HEK293 (cell line): Measurements from ENCODE around the gene C1QTNF4.
"Not testable (repeated sequence)": the region's sequence is repeated elsewhere in the genome, so short reads cannot be mapped to it uniquely, and the experiment has no call there.

Source experiments
- CTCF ChIA-PET: fragments of 350-600 bp; formaldehyde crosslinking; extraction: SDS; loops from one replicate; lab custom pipeline; 2021; ENCODE audit warnings: antibody characterized with exemption; lab: Yijun Ruan, JAX
- POLR2A ChIA-PET: fragments of 300-600 bp; formaldehyde crosslinking; extraction: SDS; loops from one replicate; lab custom pipeline; 2020; ENCODE audit warnings: antibody characterized with exemption, inconsistent platforms; lab: Yijun Ruan, JAX
- H3K27ac ChIP-seq: fragments of 200-500 bp; sonication (Bioruptor generic); 2 replicates; pipeline ENCODE4 v1.5.1; 2014; ENCODE audit warnings: low read depth, low read length, control low read depth, inconsistent platforms; ENCODE audit errors: extremely low read depth
- H3K36me3 ChIP-seq, 2 experiments: fragments of 200-500 bp in 1 of 2; sonication (Bioruptor generic) in 1 of 2; 1 replicate in 1 of 2; 2 replicates in 1 of 2; pipeline ENCODE4 v1.5.1; 2014 to 2017; ENCODE audit warnings: inconsistent platforms in 2 of 2, low read length in 2 of 2; ENCODE audit not compliant: control insufficient read depth in 2 of 2, insufficient read depth in 1 of 2
- H3K4me1 ChIP-seq: fragments of 200-500 bp; sonication (Bioruptor generic); 2 replicates; pipeline ENCODE4 v1.5.1; 2014; ENCODE audit warnings: mild to moderate bottlenecking, low read length, inconsistent platforms; ENCODE audit not compliant: control insufficient read depth, insufficient read depth
- H3K4me3 ChIP-seq: 2 replicates; pipeline ENCODE4 v1.5.1; 2011; ENCODE audit warnings: low read depth, mild to moderate bottlenecking, control low read depth, low read length, moderate library complexity
- H3K9me3 ChIP-seq: fragments of 200-500 bp; sonication (Bioruptor generic); 2 replicates; pipeline ENCODE4 v1.5.1; 2014; ENCODE audit warnings: low read depth, low read length, inconsistent platforms; ENCODE audit not compliant: control insufficient read depth, insufficient read depth
- WT1 ChIP-seq: fragments of 450-650 bp; formaldehyde crosslinking; IDR thresholded peaks from 2 replicates; pipeline ENCODE4 v1.5.1; 2016; ENCODE audit warnings: missing biosample characterization, missing genetic modification characterization
- YY2 ChIP-seq: fragments of 450-650 bp; formaldehyde crosslinking; IDR thresholded peaks from 2 replicates; pipeline ENCODE4 v1.5.1; 2016; ENCODE audit warnings: missing biosample characterization, missing genetic modification characterization
- ZBTB48 ChIP-seq: fragments of 450-650 bp; formaldehyde crosslinking; IDR thresholded peaks from 2 replicates; pipeline ENCODE4 v1.5.1; 2016; ENCODE audit warnings: missing biosample characterization, missing genetic modification characterization
- ZNF121 ChIP-seq: fragments of 450-650 bp; formaldehyde crosslinking; IDR thresholded peaks from 2 replicates; pipeline ENCODE4 v1.5.1; 2016; ENCODE audit warnings: missing biosample characterization, missing genetic modification characterization
- ZNF174 ChIP-seq: fragments of 450-650 bp; formaldehyde crosslinking; IDR thresholded peaks from 2 replicates; pipeline ENCODE4 v1.5.0; 2017; ENCODE audit warnings: missing biosample characterization, mild to moderate bottlenecking, missing genetic modification characterization
- ZNF248 ChIP-seq: fragments of 450-650 bp; formaldehyde crosslinking; IDR thresholded peaks from 2 replicates; pipeline ENCODE4 v1.5.1; 2017; ENCODE audit warnings: missing biosample characterization, missing genetic modification characterization
- ZNF501 ChIP-seq: fragments of 450-650 bp; formaldehyde crosslinking; IDR thresholded peaks from 2 replicates; pipeline ENCODE4 v1.5.1; 2016; ENCODE audit warnings: missing biosample characterization, missing genetic modification characterization
- ZNF596 ChIP-seq: fragments of 450-650 bp; IDR thresholded peaks from 2 replicates; pipeline ENCODE4 v1.5.0; 2018; ENCODE audit warnings: missing biosample characterization, mild to moderate bottlenecking, missing genetic modification characterization, moderate library complexity
- ZNF600 ChIP-seq: fragments of 450-650 bp; formaldehyde crosslinking; IDR thresholded peaks from 2 replicates; pipeline ENCODE4 v1.5.1; 2016; ENCODE audit warnings: missing biosample characterization, missing genetic modification characterization
- TF ChIP-seq, protein P1 (sequence below): fragments of 450-650 bp; formaldehyde crosslinking; IDR thresholded peaks from 2 replicates; pipeline ENCODE4 v1.5.1; 2016; ENCODE audit warnings: missing biosample characterization, missing genetic modification characterization
- TF ChIP-seq, protein P2 (sequence below): fragments of 450-650 bp; formaldehyde crosslinking; IDR thresholded peaks from 2 replicates; pipeline ENCODE4 v1.5.1; 2016; ENCODE audit warnings: missing biosample characterization, missing genetic modification characterization
- TF ChIP-seq, protein P3 (sequence below): fragments of 450-650 bp; formaldehyde crosslinking; IDR thresholded peaks from 2 replicates; pipeline ENCODE4 v1.5.1; 2016; ENCODE audit warnings: missing biosample characterization, missing genetic modification characterization

The C1QTNF4 gene

GRCh38 chr11:47564933-47565339 lies 29.3 kb downstream of the C1QTNF4 start (continued):
- TF ChIP-seq YY2 (tag by site-specific recombination) (no peak), ZNF248 (no peak), ZNF501 (tag by site-specific recombination) (no peak)
- TF ChIP-seq, protein P1, sequence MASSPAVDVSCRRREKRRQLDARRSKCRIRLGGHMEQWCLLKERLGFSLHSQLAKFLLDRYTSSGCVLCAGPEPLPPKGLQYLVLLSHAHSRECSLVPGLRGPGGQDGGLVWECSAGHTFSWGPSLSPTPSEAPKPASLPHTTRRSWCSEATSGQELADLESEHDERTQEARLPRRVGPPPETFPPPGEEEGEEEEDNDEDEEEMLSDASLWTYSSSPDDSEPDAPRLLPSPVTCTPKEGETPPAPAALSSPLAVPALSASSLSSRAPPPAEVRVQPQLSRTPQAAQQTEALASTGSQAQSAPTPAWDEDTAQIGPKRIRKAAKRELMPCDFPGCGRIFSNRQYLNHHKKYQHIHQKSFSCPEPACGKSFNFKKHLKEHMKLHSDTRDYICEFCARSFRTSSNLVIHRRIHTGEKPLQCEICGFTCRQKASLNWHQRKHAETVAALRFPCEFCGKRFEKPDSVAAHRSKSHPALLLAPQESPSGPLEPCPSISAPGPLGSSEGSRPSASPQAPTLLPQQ (tag by site-specific recombination): 0 out of 2 replicates have a peak, but pooled peaks have one; percentile 74

DNA sequence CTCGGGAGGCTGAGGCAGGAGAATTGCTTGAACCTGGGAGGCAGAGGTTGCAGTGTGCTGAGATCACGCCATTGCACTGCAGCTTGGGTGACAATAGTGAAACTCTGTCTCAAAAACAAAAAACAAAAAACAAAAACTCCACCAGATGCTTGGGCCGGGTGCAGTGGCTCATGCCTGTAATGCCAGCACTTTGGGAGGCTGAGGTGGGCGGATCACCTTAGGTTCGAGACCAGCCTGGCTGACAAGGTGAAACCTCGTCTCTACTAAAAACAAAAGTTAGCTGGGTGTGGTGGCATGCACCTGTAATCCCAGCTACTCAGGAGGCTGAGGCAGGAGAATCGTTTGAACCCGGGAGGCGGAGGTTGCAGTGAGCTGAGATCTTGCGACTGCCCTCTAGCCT lies 29.8 kb downstream of the C1QTNF4 start:
- not testable (repeated sequence) for H3K4me3 ChIP-seq
- 0 out of 2 replicates have a peak, but pooled peaks have one; percentile 10 for TF ChIP-seq ZNF121 (tag by site-specific recombination)
- TF ChIP-seq, all 188 proteins: peak for 1; not testable (repeated sequence) for 187
- POLR2A ChIA-PET: interaction anchor here (1.0 to 5.0 kb wide), 3 partner anchors 12 to 284 kb away, joined by 4 to 31 read pairs (median 14); partner anchors contain the start of genes CELF1, KBTBD4, NDUFS3 and NUP160

GRCh38 chr11:47562393-47562792 lies 31.8 kb downstream of the C1QTNF4 start:
- not testable (repeated sequence) for H3K36me3 ChIP-seq, H3K4me3 ChIP-seq, H3K27ac ChIP-seq, H3K9me3 ChIP-seq, H3K4me1 ChIP-seq
- TF ChIP-seq, protein P2, sequence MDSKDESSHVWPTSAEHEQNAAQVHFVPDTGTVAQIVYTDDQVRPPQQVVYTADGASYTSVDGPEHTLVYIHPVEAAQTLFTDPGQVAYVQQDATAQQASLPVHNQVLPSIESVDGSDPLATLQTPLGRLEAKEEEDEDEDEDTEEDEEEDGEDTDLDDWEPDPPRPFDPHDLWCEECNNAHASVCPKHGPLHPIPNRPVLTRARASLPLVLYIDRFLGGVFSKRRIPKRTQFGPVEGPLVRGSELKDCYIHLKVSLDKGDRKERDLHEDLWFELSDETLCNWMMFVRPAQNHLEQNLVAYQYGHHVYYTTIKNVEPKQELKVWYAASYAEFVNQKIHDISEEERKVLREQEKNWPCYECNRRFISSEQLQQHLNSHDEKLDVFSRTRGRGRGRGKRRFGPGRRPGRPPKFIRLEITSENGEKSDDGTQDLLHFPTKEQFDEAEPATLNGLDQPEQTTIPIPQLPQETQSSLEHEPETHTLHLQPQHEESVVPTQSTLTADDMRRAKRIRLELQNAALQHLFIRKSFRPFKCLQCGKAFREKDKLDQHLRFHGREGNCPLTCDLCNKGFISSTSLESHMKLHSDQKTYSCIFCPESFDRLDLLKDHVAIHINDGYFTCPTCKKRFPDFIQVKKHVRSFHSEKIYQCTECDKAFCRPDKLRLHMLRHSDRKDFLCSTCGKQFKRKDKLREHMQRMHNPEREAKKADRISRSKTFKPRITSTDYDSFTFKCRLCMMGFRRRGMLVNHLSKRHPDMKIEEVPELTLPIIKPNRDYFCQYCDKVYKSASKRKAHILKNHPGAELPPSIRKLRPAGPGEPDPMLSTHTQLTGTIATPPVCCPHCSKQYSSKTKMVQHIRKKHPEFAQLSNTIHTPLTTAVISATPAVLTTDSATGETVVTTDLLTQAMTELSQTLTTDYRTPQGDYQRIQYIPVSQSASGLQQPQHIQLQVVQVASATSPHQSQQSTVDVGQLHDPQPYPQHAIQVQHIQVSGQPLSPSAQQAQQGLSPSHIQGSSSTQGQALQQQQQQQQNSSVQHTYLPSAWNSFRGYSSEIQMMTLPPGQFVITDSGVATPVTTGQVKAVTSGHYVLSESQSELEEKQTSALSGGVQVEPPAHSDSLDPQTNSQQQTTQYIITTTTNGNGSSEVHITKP (tag by site-specific recombination): peak; percentile 82
- TF ChIP-seq ZNF600: peak; percentile 61
- TF ChIP-seq, protein P3, sequence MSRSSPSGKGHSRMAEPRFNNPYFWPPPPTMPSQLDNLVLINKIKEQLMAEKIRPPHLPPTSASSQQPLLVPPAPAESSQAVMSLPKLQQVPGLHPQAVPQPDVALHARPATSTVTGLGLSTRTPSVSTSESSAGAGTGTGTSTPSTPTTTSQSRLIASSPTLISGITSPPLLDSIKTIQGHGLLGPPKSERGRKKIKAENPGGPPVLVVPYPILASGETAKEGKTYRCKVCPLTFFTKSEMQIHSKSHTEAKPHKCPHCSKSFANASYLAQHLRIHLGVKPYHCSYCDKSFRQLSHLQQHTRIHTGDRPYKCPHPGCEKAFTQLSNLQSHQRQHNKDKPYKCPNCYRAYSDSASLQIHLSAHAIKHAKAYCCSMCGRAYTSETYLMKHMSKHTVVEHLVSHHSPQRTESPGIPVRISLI (tag by site-specific recombination): 0 out of 2 replicates have a peak, but pooled peaks have one; percentile 15
- ChIA-PET POLR2A (interaction anchor here (0.6 to 3.7 kb wide), 3 partner anchors 10 to 13 kb away, joined by 4 to 14 read pairs (median 4); partner anchors contain the start of gene CELF1), CTCF (interaction anchor here (0.6 kb wide), 1 partner anchor 729 kb away, joined by 3 read pairs; no protein-coding TSS in a partner anchor)

More for the DNA sequence above, 29.8 kb downstream of the C1QTNF4 start:
- H3K36me3 ChIP-seq: peaks cover 3 to 11% of the 10 kb centered on the region in 2 experiments; a peak in 2 of 3 replicates
- not testable (repeated sequence) for H3K27ac ChIP-seq, H3K4me1 ChIP-seq, H3K9me3 ChIP-seq
- CTCF ChIA-PET: interaction anchor here (0.6 to 4.1 kb wide), 5 partner anchors 9 to 350 kb away, joined by 3 to 16 read pairs (median 4); partner anchors contain the start of genes CELF1 and DDB2

DNA sequence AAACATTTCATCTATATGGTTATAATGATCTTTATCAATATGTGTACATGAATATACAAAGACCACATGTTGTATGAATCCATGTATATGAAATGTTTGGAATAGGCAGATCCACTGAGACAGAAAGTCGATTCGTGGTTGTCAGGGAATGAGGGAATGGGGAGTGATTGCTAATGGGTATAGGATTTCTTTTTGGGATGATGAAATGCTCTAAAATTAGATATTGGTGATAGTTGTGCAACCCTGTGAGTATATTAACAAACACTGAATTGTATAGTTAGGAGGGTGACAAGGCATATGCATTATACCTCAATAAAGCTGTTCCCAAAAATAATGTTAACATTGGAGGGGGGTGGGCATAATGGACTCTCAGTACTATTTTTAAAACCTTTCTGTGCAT lies 33.8 kb downstream of the C1QTNF4 start:
- Histone ChIP-seq H3K9me3 (no peaks in the 10 kb centered on the region), H3K4me3 (no peak overlapping the region), H3K27ac (no peak overlapping the region), H3K36me3 (no peaks in the 10 kb centered on the region; a peak in 1 of 3 replicates), H3K4me1 (no peaks in the 10 kb centered on the region)
- ChIA-PET POLR2A (no interaction called here), CTCF (no interaction called here)
- TF ChIP-seq ZNF174 (no peak), WT1 (tag by site-specific recombination) (peak; percentile 48; the same call in 1 of the 2 replicates), ZBTB48 (no peak), ZNF596 (no peak)
